Measurements from ENCODE around the gene CDC42SE1.

Gene CDC42SE1

GRCh38 chr1:151005729-151006319 is 53.6 kb downstream of the CDC42SE1 start:
- no peak overlapping the region for H3K4ac ChIP-seq (ENCODE audit: low read length)
- no peak overlapping the region for H3K14ac ChIP-seq (ENCODE audit: low read length)
- no peak overlapping the region for H3K23ac ChIP-seq (ENCODE audit: low read depth, low read length, poor library complexity)
- H3K27me3 ChIP-seq (ENCODE audit: control insufficient read depth in 3 of 3, insufficient read depth in 3 of 3, low read depth in 1 of 3, low read length in 3 of 3) = no peaks in the 10 kb centered on the region
- H3K9me3 ChIP-seq (replicated peaks in 1 of 2; ENCODE audit: control insufficient read depth in 2 of 2, insufficient read depth in 1 of 2, low read depth in 1 of 2, low read length in 2 of 2) = no peaks in the 10 kb centered on the region
- H2AK5ac ChIP-seq (ENCODE audit: low read depth, low read length) = no peak overlapping the region
- peak overlapping the region; percentile 81 for H3K4me2 ChIP-seq (ENCODE audit: insufficient read depth, low read length, poor library complexity, severe bottlenecking)
- H2BK12ac ChIP-seq (ENCODE audit: low read length) = no peak overlapping the region
- WGBS, 2 donors (ENCODE audit: extremely low coverage in 2 of 2, insufficient read length in 2 of 2, insufficient replicate concordance in 1 of 2) = no CpG with 5 or more reads among the region's 4 CpGs
- H3K9ac ChIP-seq (ENCODE audit: low read depth, low read length, poor library complexity) = peak overlapping the region; percentile 26
- H2BK15ac ChIP-seq (ENCODE audit: low read length) = no peak overlapping the region
- H2AFZ ChIP-seq (ENCODE audit: low read length) = peak overlapping the region; percentile 89
- no peak overlapping the region for H3K18ac ChIP-seq (ENCODE audit: low read length)
- DNase-seq (ENCODE audit: low spot score) = no peak
- H3K79me1 ChIP-seq (ENCODE audit: low read depth, low read length) = no peaks in the 10 kb centered on the region
- H2BK120ac ChIP-seq (ENCODE audit: low read depth, low read length) = no peak overlapping the region
- no peak overlapping the region for H4K91ac ChIP-seq (ENCODE audit: low read depth, low read length, poor library complexity)
- H3K4me3 ChIP-seq (ENCODE audit: low read length in 2 of 2) = peak overlapping the region in 1 of 2 donors; percentile 61
- H4K8ac ChIP-seq (ENCODE audit: low read depth, low read length) = no peak overlapping the region
- H3K4me1 ChIP-seq (ENCODE audit: control insufficient read depth in 2 of 2, insufficient read depth in 1 of 2, low read depth in 1 of 2, low read length in 2 of 2) = peaks cover 12 to 16% of the 10 kb centered on the region in 2 donors
- peaks cover 0 to 6% of the 10 kb centered on the region in 2 donors for H3K36me3 ChIP-seq (replicated peaks in 1 of 2; ENCODE audit: control insufficient read depth in 2 of 2, insufficient read depth in 2 of 2, low read length in 2 of 2)
- no peak overlapping the region for H2BK5ac ChIP-seq (ENCODE audit: low read length)
- no peak overlapping the region for H3K27ac ChIP-seq (replicated peaks; ENCODE audit: low read length)

- Histone ChIP-seq H2BK120ac (ENCODE audit: low read depth, low read length) (no peak overlapping the region), H2AK5ac (ENCODE audit: low read depth, low read length) (no peak overlapping the region), H3K36me3 (replicated peaks in 1 of 2; ENCODE audit: control insufficient read depth in 2 of 2, insufficient read depth in 2 of 2, low read length in 2 of 2) (peaks cover 4 to 18% of the 10 kb centered on the region in 2 donors), H3K14ac (ENCODE audit: low read length) (no peak overlapping the region), H2BK5ac (ENCODE audit: low read length) (no peak overlapping the region), H4K91ac (ENCODE audit: low read depth, low read length, poor library complexity) (no peak overlapping the region), H4K8ac (ENCODE audit: low read depth, low read length) (no peak overlapping the region), H3K4me2 (ENCODE audit: insufficient read depth, low read length, poor library complexity, severe bottlenecking) (no peak overlapping the region), H3K4me1 (ENCODE audit: control insufficient read depth in 2 of 2, insufficient read depth in 1 of 2, low read depth in 1 of 2, low read length in 2 of 2) (peaks cover 9 to 10% of the 10 kb centered on the region in 2 donors), H3K9me3 (replicated peaks in 1 of 2; ENCODE audit: control insufficient read depth in 2 of 2, insufficient read depth in 1 of 2, low read depth in 1 of 2, low read length in 2 of 2) (no peaks in the 10 kb centered on the region), H3K23ac (ENCODE audit: low read depth, low read length, poor library complexity) (no peak overlapping the region), H3K4ac (ENCODE audit: low read length) (no peak overlapping the region), H3K79me1 (ENCODE audit: low read depth, low read length) (no peaks in the 10 kb centered on the region), H3K27ac (replicated peaks; ENCODE audit: low read length) (no peak overlapping the region), H3K18ac (ENCODE audit: low read length) (no peak overlapping the region), H2BK12ac (ENCODE audit: low read length) (no peak overlapping the region), H3K9ac (ENCODE audit: low read depth, low read length, poor library complexity) (no peak overlapping the region), H2AFZ (ENCODE audit: low read length) (no peak overlapping the region), H3K4me3 (ENCODE audit: low read length in 2 of 2) (no peak overlapping the region), H2BK15ac (ENCODE audit: low read length) (no peak overlapping the region), H3K27me3 (ENCODE audit: control insufficient read depth in 3 of 3, insufficient read depth in 3 of 3, low read depth in 1 of 3, low read length in 3 of 3) (no peaks in the 10 kb centered on the region)
- no peak for DNase-seq (ENCODE audit: low spot score)
These were observed 56.2 kb downstream of the CDC42SE1 start for GRCh38 chr1:151003180-151003579.

GRCh38 chr1:151002611-151003010 is 56.8 kb downstream of the CDC42SE1 start:
- Histone ChIP-seq H3K4me1 (ENCODE audit: control insufficient read depth in 2 of 2, insufficient read depth in 1 of 2, low read depth in 1 of 2, low read length in 2 of 2) (peaks cover 6 to 9% of the 10 kb centered on the region in 2 donors), H3K36me3 (replicated peaks in 1 of 2; ENCODE audit: control insufficient read depth in 2 of 2, insufficient read depth in 2 of 2, low read length in 2 of 2) (peaks cover 4 to 22% of the 10 kb centered on the region in 2 donors), H3K27ac (replicated peaks; ENCODE audit: low read length) (no peak overlapping the region), H2BK5ac (ENCODE audit: low read length) (no peak overlapping the region), H3K27me3 (ENCODE audit: control insufficient read depth in 3 of 3, insufficient read depth in 3 of 3, low read depth in 1 of 3, low read length in 3 of 3) (no peaks in the 10 kb centered on the region), H2BK120ac (ENCODE audit: low read depth, low read length) (no peak overlapping the region), H2BK15ac (ENCODE audit: low read length) (no peak overlapping the region), H3K23ac (ENCODE audit: low read depth, low read length, poor library complexity) (no peak overlapping the region), H3K9ac (ENCODE audit: low read depth, low read length, poor library complexity) (no peak overlapping the region), H3K4me2 (ENCODE audit: insufficient read depth, low read length, poor library complexity, severe bottlenecking) (no peak overlapping the region), H4K91ac (ENCODE audit: low read depth, low read length, poor library complexity) (no peak overlapping the region), H3K14ac (ENCODE audit: low read length) (no peak overlapping the region), H4K8ac (ENCODE audit: low read depth, low read length) (no peak overlapping the region), H3K4ac (ENCODE audit: low read length) (no peak overlapping the region), H3K4me3 (ENCODE audit: low read length in 2 of 2) (no peak overlapping the region), H2BK12ac (ENCODE audit: low read length) (no peak overlapping the region), H3K79me1 (ENCODE audit: low read depth, low read length) (no peaks in the 10 kb centered on the region), H2AK5ac (ENCODE audit: low read depth, low read length) (no peak overlapping the region), H2AFZ (ENCODE audit: low read length) (no peak overlapping the region), H3K18ac (ENCODE audit: low read length) (no peak overlapping the region), H3K9me3 (replicated peaks in 1 of 2; ENCODE audit: control insufficient read depth in 2 of 2, insufficient read depth in 1 of 2, low read depth in 1 of 2, low read length in 2 of 2) (no peaks in the 10 kb centered on the region)
- no peak for DNase-seq (ENCODE audit: low spot score)
- no CpG with 5 or more reads among the region's 2 CpGs for WGBS, 2 donors (ENCODE audit: extremely low coverage in 2 of 2, insufficient read length in 2 of 2, insufficient replicate concordance in 1 of 2)

DNA sequence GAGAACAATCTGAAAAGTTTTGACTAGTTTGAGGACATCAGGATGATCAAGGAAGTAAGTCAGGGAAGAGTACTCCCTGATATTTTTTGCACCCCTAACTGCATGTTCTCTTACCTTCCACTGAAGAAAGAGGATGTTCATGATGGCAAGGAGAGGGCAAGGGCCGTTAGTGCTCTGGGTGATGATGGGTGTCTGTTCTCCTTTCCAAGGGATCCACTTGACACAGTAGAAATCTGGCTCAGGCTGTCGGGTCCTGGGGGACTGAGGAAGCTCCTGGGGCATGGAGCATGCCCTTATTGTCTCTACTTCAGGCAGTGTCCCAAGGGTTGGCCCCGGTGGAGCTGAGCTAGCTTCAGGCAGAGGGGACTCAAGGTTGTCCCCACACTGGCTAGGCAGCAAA is 57.4 kb downstream of the CDC42SE1 start:
- H3K9ac ChIP-seq (ENCODE audit: low read depth, low read length, poor library complexity) = no peak overlapping the region

More for the DNA sequence above, 57.4 kb downstream of the CDC42SE1 start:
- Histone ChIP-seq H3K27me3 (ENCODE audit: control insufficient read depth in 3 of 3, insufficient read depth in 3 of 3, low read depth in 1 of 3, low read length in 3 of 3) (no peaks in the 10 kb centered on the region), H3K79me1 (ENCODE audit: low read depth, low read length) (no peaks in the 10 kb centered on the region), H3K27ac (replicated peaks; ENCODE audit: low read length) (no peak overlapping the region), H2BK5ac (ENCODE audit: low read length) (no peak overlapping the region), H3K9me3 (replicated peaks in 1 of 2; ENCODE audit: control insufficient read depth in 2 of 2, insufficient read depth in 1 of 2, low read depth in 1 of 2, low read length in 2 of 2) (no peaks in the 10 kb centered on the region), H2BK120ac (ENCODE audit: low read depth, low read length) (no peak overlapping the region), H4K91ac (ENCODE audit: low read depth, low read length, poor library complexity) (no peak overlapping the region), H3K4me2 (ENCODE audit: insufficient read depth, low read length, poor library complexity, severe bottlenecking) (no peak overlapping the region), H2BK12ac (ENCODE audit: low read length) (no peak overlapping the region), H3K23ac (ENCODE audit: low read depth, low read length, poor library complexity) (no peak overlapping the region), H3K14ac (ENCODE audit: low read length) (no peak overlapping the region), H2AFZ (ENCODE audit: low read length) (no peak overlapping the region), H2BK15ac (ENCODE audit: low read length) (no peak overlapping the region), H3K4me1 (ENCODE audit: control insufficient read depth in 2 of 2, insufficient read depth in 1 of 2, low read depth in 1 of 2, low read length in 2 of 2) (peaks cover 5 to 6% of the 10 kb centered on the region in 2 donors), H2AK5ac (ENCODE audit: low read depth, low read length) (no peak overlapping the region), H3K4ac (ENCODE audit: low read length) (no peak overlapping the region), H3K18ac (ENCODE audit: low read length) (no peak overlapping the region), H4K8ac (ENCODE audit: low read depth, low read length) (no peak overlapping the region), H3K36me3 (replicated peaks in 1 of 2; ENCODE audit: control insufficient read depth in 2 of 2, insufficient read depth in 2 of 2, low read length in 2 of 2) (peaks cover 6 to 25% of the 10 kb centered on the region in 2 donors), H3K4me3 (ENCODE audit: low read length in 2 of 2) (no peak overlapping the region)
- no peak for DNase-seq (ENCODE audit: low spot score)
- no CpG with 5 or more reads among the region's 3 CpGs for WGBS, 2 donors (ENCODE audit: extremely low coverage in 2 of 2, insufficient read length in 2 of 2, insufficient replicate concordance in 1 of 2)
